ENCODE results near the gene MAGEC3.

MAGEC3 gene

DNA sequence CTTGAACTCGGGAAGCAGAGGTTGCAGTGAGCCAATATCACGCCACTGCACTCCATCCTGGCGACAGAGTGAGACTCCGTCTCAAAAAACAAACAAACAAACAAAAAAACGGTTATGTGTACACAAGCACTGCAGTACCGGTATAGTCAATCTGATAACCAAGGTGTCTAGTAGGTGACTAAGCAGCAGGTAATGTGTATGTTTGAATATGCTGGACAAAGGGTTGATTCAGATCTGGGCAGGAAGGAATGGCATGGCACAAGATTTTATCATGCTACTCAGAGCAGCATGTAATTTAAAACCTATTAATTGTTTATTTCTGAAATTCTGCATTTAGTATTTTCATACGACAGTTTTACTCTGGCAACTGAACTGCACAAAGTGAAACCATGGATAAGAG, 107.3 kb downstream of the MAGEC3 start:
- DNase-seq (ENCODE audit: low read depth), result no peak

- no peak for DNase-seq (ENCODE audit: low read depth)
Measured at GRCh38 chrX:141947350-141947749, 109.2 kb downstream of the MAGEC3 start.
